ENCODE data around the gene NOS2.
"Not testable (repeated sequence)": the region's sequence is repeated elsewhere in the genome, so short reads cannot be mapped to it uniquely, and the experiment has no call there.

DNA sequence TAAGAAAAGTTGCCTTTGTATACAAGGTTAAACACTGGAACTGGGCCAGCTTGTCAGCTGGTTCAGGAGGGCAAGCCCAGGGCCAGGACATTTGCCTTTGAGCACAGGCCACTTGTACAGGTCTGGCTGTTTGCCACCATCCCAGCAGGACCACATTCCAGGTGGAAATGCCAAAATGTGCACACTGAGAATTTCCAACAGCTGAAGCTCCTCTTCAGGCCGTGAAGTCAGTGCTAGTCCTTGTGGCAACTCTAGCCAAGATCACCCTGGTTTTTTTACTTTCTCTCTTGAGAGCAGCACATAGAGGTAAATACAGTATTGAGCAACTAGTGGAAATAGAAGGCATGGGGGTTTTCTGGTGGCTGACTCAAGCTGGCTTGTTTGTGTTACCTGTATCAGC is 29.6 kb upstream of the NOS2 start:
- TF ChIP-seq, protein P1, sequence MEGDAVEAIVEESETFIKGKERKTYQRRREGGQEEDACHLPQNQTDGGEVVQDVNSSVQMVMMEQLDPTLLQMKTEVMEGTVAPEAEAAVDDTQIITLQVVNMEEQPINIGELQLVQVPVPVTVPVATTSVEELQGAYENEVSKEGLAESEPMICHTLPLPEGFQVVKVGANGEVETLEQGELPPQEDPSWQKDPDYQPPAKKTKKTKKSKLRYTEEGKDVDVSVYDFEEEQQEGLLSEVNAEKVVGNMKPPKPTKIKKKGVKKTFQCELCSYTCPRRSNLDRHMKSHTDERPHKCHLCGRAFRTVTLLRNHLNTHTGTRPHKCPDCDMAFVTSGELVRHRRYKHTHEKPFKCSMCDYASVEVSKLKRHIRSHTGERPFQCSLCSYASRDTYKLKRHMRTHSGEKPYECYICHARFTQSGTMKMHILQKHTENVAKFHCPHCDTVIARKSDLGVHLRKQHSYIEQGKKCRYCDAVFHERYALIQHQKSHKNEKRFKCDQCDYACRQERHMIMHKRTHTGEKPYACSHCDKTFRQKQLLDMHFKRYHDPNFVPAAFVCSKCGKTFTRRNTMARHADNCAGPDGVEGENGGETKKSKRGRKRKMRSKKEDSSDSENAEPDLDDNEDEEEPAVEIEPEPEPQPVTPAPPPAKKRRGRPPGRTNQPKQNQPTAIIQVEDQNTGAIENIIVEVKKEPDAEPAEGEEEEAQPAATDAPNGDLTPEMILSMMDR (conservative IDR thresholded peaks at IDR 0.05 in 1 of 2, IDR thresholded peaks at IDR 0.05 in 1 of 2; ENCODE audit: low read depth in 1 of 2, low read length in 2 of 2) = not testable (repeated sequence)
- not testable (repeated sequence) for TF ChIP-seq EZH2 (IDR thresholded peaks at IDR 0.05; ENCODE audit: low read length, missing control alignments)
